Natural killer cell (primary cell): ENCODE data around the gene PPP1R13B. TPM values are rescaled to one million over a fixed set of nuclear protein-coding genes. Genes with fewer than 3 reads are reported as not detected.

ENCODE experiments used
- ATAC-seq, 3 donors: fragments of 150-1000 bp in 2 of 3; fragments of 200-7000 bp in 1 of 3; cut with Tn5 transposase; 1 replicate in 1 of 3; 2 replicates in 2 of 3; pipeline ENCODE4 v1.10.0; 2021; ENCODE audit warnings: mild to moderate bottlenecking in 2 of 3, moderate library complexity in 2 of 3
- DNase-seq, 2 donors: peaks; one replicate each; pipeline versions ENCODE4 v3.0.0 to v3.0.0-alpha.2; 2013 to 2021; ENCODE audit warnings: mixed read lengths in 1 of 2
- H3K27ac ChIP-seq: one replicate; pipeline ENCODE4 v1.5.1; 2013; ENCODE audit warnings: mild to moderate bottlenecking, low read length
- H3K27me3 ChIP-seq: one replicate; pipeline ENCODE4 v1.6.1; 2013; ENCODE audit warnings: low read length; ENCODE audit not compliant: control insufficient read depth, insufficient read depth
- H3K36me3 ChIP-seq: one replicate; pipeline ENCODE4 v1.6.1; 2013; ENCODE audit warnings: low read length; ENCODE audit not compliant: control insufficient read depth, insufficient read depth
- H3K4me1 ChIP-seq: one replicate; pipeline ENCODE4 v1.6.1; 2013; ENCODE audit warnings: low read length; ENCODE audit not compliant: control insufficient read depth, insufficient read depth
- H3K4me3 ChIP-seq: one replicate; pipeline ENCODE4 v1.5.1; 2013; ENCODE audit warnings: low read length
- H3K9me3 ChIP-seq: one replicate; pipeline ENCODE4 v1.6.1; 2013; ENCODE audit warnings: low read length; ENCODE audit not compliant: control insufficient read depth, insufficient read depth
- H3K27ac Mint-ChIP-seq, 2 donors: one replicate each; pipeline ENCODE4 v1.8.0; 2022; ENCODE audit warnings: mild to moderate bottlenecking in 2 of 2, mixed read lengths in 2 of 2, moderate library complexity in 1 of 2
- H3K27me3 Mint-ChIP-seq, 2 donors: one replicate each; pipeline ENCODE4 v1.8.0; 2022; ENCODE audit warnings: low read depth in 2 of 2, mixed read lengths in 2 of 2
- H3K36me3 Mint-ChIP-seq: one replicate; pipeline ENCODE4 v1.8.0; 2022; ENCODE audit warnings: mixed read lengths
- H3K4me1 Mint-ChIP-seq, 2 donors: one replicate each; pipeline ENCODE4 v1.8.0; 2022; ENCODE audit warnings: mixed read lengths in 2 of 2
- H3K4me3 Mint-ChIP-seq: one replicate; pipeline ENCODE4 v1.8.0; 2022; ENCODE audit warnings: mild to moderate bottlenecking, moderate library complexity, mixed read lengths
- H3K9me3 Mint-ChIP-seq, 2 donors: one replicate each; pipeline ENCODE4 v1.8.0; 2022; ENCODE audit warnings: mixed read lengths in 2 of 2
- WGBS: methylation state at CpG from one replicate; pipeline ENCODE4 v1.1.7; 2013; ENCODE audit warnings: missing lambda C conversion rate; ENCODE audit not compliant: insufficient coverage; 5-methylcytosine and 5-hydroxymethylcytosine counted together
- intact Hi-C: fragments of 100-400 bp; cut with micrococcal nuclease; formaldehyde crosslinking; loops from one replicate; pipeline ENCODE4 v1.14.2; 2022
- total RNA-seq, 4 donors: library from RNA; stranded (reverse); fragments of 120-200 nt in 1 of 4; gene quantifications; one replicate each; pipeline versions ENCODE4 v1.2.3 to v1.2.4, GENCODE V29; 2013 to 2022
- TF ChIP-seq, protein P1 (sequence below): fragments of 200-600 bp; IDR thresholded peaks from one replicate; pipeline ENCODE4 v1.8.0; 2022; ENCODE audit warnings: antibody characterized with exemption

The PPP1R13B gene
- total RNA-seq, 3 donors from 2014 or later (not counting 1 experiment from before 2014, with no cell fraction given) = 26.5 to 35.5 (median 31.7) TPM

DNA sequence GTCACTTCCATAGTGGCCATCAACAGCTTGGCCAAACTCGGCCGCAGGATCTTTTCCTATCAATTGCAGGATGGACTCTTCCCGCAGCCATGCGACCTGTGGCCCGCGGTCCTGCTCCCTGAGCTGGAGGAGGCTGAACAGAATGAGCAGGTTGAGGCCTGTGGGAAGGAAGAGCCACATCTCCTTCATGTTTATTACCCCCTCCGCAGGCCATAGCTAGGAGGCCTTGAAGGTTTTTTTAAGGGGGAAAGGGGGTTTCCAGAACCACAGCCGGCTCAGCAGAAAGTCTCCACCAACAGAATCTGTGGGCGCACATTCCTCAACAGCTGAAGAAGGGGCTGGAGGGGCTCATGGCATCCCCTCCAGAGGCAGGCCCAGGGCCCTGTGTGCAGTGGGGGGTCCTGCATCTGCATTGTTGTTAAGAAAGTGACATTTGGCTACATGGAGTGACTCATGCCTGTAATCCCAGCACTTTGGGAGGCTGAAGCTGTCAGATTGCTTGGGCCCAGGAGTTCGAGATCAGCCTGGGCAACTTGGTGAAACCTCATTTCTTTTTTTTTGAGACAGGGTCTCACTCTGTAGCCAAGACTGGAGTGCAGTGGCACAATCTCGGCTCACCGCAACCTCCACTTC, 25.2 kb upstream of the PPP1R13B start:
- Mint-ChIP-seq H3K4me1 (peaks cover 5 to 17% of the 10 kb centered on the region in 2 donors), H3K36me3 (no peaks in the 10 kb centered on the region), H3K27ac (peak overlapping the region; percentile 46 to 75), H3K4me3 (peak overlapping the region; percentile 80), H3K9me3 (peaks cover 0 to 2% of the 10 kb centered on the region in 2 donors), H3K27me3 (peaks cover 0 to 5% of the 10 kb centered on the region in 2 donors)
- Histone ChIP-seq H3K4me3 (peak overlapping the region; percentile 50), H3K27me3 (no peaks in the 10 kb centered on the region), H3K4me1 (peaks cover 16% of the 10 kb centered on the region), H3K9me3 (no peaks in the 10 kb centered on the region), H3K27ac (no peak overlapping the region), H3K36me3 (no peaks in the 10 kb centered on the region)
- 53% methylated on average over 11 of the region's 12 CpGs for WGBS
- peak; percentile 30 to 66 (median 53) for ATAC-seq
- TF ChIP-seq, protein P1, sequence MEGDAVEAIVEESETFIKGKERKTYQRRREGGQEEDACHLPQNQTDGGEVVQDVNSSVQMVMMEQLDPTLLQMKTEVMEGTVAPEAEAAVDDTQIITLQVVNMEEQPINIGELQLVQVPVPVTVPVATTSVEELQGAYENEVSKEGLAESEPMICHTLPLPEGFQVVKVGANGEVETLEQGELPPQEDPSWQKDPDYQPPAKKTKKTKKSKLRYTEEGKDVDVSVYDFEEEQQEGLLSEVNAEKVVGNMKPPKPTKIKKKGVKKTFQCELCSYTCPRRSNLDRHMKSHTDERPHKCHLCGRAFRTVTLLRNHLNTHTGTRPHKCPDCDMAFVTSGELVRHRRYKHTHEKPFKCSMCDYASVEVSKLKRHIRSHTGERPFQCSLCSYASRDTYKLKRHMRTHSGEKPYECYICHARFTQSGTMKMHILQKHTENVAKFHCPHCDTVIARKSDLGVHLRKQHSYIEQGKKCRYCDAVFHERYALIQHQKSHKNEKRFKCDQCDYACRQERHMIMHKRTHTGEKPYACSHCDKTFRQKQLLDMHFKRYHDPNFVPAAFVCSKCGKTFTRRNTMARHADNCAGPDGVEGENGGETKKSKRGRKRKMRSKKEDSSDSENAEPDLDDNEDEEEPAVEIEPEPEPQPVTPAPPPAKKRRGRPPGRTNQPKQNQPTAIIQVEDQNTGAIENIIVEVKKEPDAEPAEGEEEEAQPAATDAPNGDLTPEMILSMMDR = no peak
- intact Hi-C loops = no loop called here
- DNase-seq = peak in 1 of 2 donors; percentile 69

DNA sequence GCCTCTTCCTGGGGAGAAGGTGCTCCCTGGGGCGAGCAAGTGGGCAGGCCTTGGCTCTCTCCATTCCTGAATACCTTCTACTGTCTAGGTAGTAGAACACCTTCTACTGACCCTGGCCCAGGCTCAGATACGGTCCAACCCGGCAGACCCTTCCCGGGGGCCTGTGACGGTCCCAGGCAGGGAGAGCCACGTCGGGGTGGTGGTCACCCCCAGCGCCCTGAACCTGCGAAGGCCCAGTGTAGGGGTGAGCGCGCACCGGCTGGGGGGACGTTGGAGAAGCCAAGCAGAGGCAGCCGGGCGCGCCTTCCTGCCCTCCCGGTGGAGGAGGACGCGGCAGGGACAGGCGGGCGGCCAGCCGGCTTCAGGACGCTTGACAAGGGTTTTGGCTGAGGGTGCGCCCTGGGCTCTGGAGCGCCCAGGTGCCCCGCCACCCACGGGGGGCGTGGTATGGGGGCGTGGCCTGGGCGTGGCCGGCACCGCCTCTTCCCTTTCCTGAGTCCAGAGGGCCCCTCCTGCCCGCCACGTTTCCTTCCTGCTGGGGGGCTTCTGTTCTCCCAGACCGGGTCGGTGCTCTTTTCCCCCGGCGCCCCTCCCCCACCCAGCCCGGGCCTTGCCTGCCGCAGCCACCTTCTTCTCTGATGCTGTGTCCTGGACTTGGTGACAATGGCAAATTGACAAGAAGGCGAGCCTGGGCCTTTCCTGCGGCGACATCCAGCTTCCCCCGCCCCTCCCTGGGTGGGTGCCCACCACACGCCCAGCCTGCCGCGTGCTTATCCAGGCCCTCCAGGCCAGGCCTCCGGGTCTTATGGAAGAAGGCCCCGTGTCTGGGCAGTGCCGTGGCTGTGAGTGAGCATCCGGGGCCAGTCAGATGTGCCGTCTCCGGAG, 24.5 kb upstream of the PPP1R13B start:
- Histone ChIP-seq H3K4me1 (peaks cover 16% of the 10 kb centered on the region), H3K4me3 (peak overlapping the region; percentile 50), H3K27me3 (no peaks in the 10 kb centered on the region), H3K27ac (no peak overlapping the region), H3K36me3 (no peaks in the 10 kb centered on the region), H3K9me3 (no peaks in the 10 kb centered on the region)
- Mint-ChIP-seq H3K27ac (peak overlapping the region; percentile 46 to 75), H3K4me3 (peak overlapping the region; percentile 80), H3K4me1 (peaks cover 5 to 17% of the 10 kb centered on the region in 2 donors), H3K36me3 (no peaks in the 10 kb centered on the region), H3K27me3 (peaks cover 0 to 3% of the 10 kb centered on the region in 2 donors), H3K9me3 (peaks cover 0 to 2% of the 10 kb centered on the region in 2 donors)
- DNase-seq (peak; percentile 47 to 80), ATAC-seq (peak; percentile 73 to 82 (median 74))
- intact Hi-C loops = no loop called here
- TF ChIP-seq, protein P1 = no peak
- 25% methylated on average over 53 of the region's 53 CpGs for WGBS

DNA sequence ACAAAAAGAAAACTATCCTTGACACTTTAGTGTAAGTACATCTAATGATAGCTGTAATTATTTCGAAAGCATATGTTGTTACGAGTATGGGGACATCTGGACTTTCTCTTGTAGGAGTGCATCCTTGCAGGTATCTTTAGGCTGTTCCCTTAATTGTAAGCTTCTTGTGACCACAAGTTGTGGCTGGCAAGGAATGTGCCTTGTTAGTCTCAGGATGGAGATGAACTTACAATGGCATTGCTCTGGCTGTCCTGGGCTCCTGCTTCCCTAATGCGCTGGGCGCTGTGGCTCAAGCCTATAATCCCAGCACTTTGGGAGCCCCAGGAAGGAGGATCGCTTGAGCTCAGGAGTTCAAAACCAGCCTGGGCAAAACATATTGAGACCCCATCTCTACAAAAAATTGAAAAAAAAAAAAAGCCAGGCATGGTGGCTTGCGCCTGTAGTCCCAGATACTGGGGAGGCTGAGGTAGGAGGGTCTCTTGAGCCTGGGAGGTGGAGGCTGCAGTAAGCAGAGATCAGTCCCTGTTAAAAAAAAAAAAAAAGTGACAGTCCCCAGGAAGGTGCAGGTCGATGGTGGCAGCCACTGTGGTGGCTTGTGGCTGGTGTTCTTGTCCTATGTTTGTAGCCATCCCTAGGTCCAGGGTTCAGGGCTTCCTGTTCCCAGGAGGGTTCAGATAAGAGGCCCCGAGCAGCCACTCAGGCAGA, 23.7 kb upstream of the PPP1R13B start:
- Histone ChIP-seq H3K4me3 (no peak overlapping the region), H3K27me3 (no peaks in the 10 kb centered on the region), H3K9me3 (no peaks in the 10 kb centered on the region), H3K4me1 (peaks cover 16% of the 10 kb centered on the region), H3K27ac (no peak overlapping the region), H3K36me3 (no peaks in the 10 kb centered on the region)
- H3K4me1 Mint-ChIP-seq = peaks cover 5 to 17% of the 10 kb centered on the region in 2 donors
- H3K36me3 Mint-ChIP-seq = no peaks in the 10 kb centered on the region
- no peak for ATAC-seq
- 82% methylated on average over 8 of the region's 8 CpGs for WGBS
- intact Hi-C loops = no loop called here
- no peak for DNase-seq
- peaks cover 0 to 3% of the 10 kb centered on the region in 2 donors for H3K27me3 Mint-ChIP-seq
- peak overlapping the region; percentile 75 for H3K4me3 Mint-ChIP-seq
- peaks cover 0 to 2% of the 10 kb centered on the region in 2 donors for H3K9me3 Mint-ChIP-seq
- TF ChIP-seq, protein P1 = no peak
- H3K27ac Mint-ChIP-seq = no peak overlapping the region
